ENCODE results near the gene NODAL.
"Not testable (repeated sequence)": the region's sequence is repeated elsewhere in the genome, so short reads cannot be mapped to it uniquely, and the experiment has no call there.

The NODAL gene

DNA sequence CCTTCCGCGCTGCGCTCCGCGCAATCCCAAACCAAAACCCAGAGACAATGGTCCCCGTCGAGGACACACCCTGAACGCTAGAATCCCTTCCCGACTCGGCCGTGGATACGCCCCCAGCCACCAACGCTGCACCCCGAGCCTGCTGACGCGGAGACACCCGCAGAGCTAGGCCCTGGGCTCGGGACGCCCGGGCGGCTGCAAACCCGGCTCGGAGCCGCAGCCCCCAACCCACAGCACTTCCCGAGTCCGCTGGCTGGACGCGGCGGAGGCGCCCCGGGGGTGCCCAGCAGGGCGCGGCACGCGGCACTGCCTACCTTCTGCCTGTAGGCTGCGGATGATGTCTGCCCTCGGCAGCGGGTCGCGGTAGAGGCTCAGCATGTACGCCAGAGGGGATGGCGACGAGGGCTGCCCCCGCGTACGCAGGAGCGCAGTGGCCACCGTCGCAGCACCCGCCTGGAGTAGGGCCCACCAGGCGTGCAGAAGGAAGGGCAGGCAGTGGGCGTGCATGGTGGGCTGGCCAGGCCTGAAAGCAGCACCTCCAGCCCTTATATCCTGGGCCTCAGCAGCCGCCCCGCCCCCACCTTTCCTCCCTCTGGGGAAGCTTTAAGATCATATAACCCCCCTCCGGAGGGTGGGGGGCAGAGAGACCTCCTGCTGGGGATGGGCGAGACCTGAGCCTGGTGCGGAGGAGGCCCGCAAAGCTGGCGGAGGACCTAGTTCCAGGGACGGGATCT, at the start of gene NODAL:
NODAL (minus strand) TSS at position 521 of the 734 bp plus-strand sequence; CDS start at position 507, 14 bp downstream.
- Mint-ChIP-seq H3K27ac (peak within 1 kb of the TSS; percentile 51), H3K36me3 (ENCODE audit: low read depth) (no peaks in the 10 kb centered on the region), H3K9me3 (no peaks in the 10 kb centered on the region), H3K27me3 (ENCODE audit: low read depth, poor library complexity) (peaks cover 81% of the 10 kb centered on the region), H3K4me1 (peaks cover 43% of the 10 kb centered on the region), H3K4me3 (peak within 1 kb of the TSS; percentile 78)
- TF ChIP-seq, protein P1, sequence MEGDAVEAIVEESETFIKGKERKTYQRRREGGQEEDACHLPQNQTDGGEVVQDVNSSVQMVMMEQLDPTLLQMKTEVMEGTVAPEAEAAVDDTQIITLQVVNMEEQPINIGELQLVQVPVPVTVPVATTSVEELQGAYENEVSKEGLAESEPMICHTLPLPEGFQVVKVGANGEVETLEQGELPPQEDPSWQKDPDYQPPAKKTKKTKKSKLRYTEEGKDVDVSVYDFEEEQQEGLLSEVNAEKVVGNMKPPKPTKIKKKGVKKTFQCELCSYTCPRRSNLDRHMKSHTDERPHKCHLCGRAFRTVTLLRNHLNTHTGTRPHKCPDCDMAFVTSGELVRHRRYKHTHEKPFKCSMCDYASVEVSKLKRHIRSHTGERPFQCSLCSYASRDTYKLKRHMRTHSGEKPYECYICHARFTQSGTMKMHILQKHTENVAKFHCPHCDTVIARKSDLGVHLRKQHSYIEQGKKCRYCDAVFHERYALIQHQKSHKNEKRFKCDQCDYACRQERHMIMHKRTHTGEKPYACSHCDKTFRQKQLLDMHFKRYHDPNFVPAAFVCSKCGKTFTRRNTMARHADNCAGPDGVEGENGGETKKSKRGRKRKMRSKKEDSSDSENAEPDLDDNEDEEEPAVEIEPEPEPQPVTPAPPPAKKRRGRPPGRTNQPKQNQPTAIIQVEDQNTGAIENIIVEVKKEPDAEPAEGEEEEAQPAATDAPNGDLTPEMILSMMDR (IDR thresholded peaks at IDR 0.05): no peak
- peak; percentile 51 for DNase-seq

- no peak overlapping the region for H3K4me3 Mint-ChIP-seq
- H3K27ac Mint-ChIP-seq: no peak overlapping the region
- peaks cover under 1% of the 10 kb centered on the region for H3K27me3 Mint-ChIP-seq (ENCODE audit: low read depth, poor library complexity)
- H3K9me3 Mint-ChIP-seq: no peaks in the 10 kb centered on the region
- peaks cover 8% of the 10 kb centered on the region for H3K36me3 Mint-ChIP-seq (ENCODE audit: low read depth)
- H3K4me1 Mint-ChIP-seq: peaks cover 42% of the 10 kb centered on the region
- TF ChIP-seq, protein P1 (IDR thresholded peaks at IDR 0.05): no peak
- DNase-seq: no peak
Observed at GRCh38 chr10:70490142-70490541, 48.7 kb upstream of the NODAL start.

- no peak for DNase-seq
- Mint-ChIP-seq H3K4me1 (peaks cover 25% of the 10 kb centered on the region), H3K27me3 (ENCODE audit: low read depth, poor library complexity) (no peaks in the 10 kb centered on the region), H3K4me3 (no peak overlapping the region), H3K27ac (no peak overlapping the region), H3K36me3 (ENCODE audit: low read depth) (peaks cover 8% of the 10 kb centered on the region), H3K9me3 (no peaks in the 10 kb centered on the region)
- TF ChIP-seq, protein P1 (IDR thresholded peaks at IDR 0.05): no peak
Observed at GRCh38 chr10:70487824-70488223, 46.3 kb upstream of the NODAL start.

GRCh38 chr10:70483872-70484271, 42.4 kb upstream of the NODAL start:
- not testable (repeated sequence) for H3K36me3 Mint-ChIP-seq (ENCODE audit: low read depth); DNase-seq; H3K9me3 Mint-ChIP-seq; H3K27me3 Mint-ChIP-seq (ENCODE audit: low read depth, poor library complexity); H3K27ac Mint-ChIP-seq; H3K4me3 Mint-ChIP-seq
- peaks cover 43% of the 10 kb centered on the region for H3K4me1 Mint-ChIP-seq

- Mint-ChIP-seq H3K4me1 (peaks cover 39% of the 10 kb centered on the region), H3K27me3 (ENCODE audit: low read depth, poor library complexity) (peaks cover 9% of the 10 kb centered on the region), H3K36me3 (ENCODE audit: low read depth) (peaks cover 8% of the 10 kb centered on the region), H3K27ac (no peak overlapping the region), H3K4me3 (no peak overlapping the region), H3K9me3 (no peaks in the 10 kb centered on the region)
- TF ChIP-seq, protein P1 (IDR thresholded peaks at IDR 0.05): no peak
- no peak for DNase-seq
Observed at GRCh38 chr10:70482982-70483760, 41.7 kb upstream of the NODAL start.

- Mint-ChIP-seq H3K9me3 (no peaks in the 10 kb centered on the region), H3K27ac (no peak overlapping the region), H3K27me3 (ENCODE audit: low read depth, poor library complexity) (peaks cover 9% of the 10 kb centered on the region), H3K4me1 (peaks cover 44% of the 10 kb centered on the region), H3K36me3 (ENCODE audit: low read depth) (no peaks in the 10 kb centered on the region), H3K4me3 (no peak overlapping the region)
- DNase-seq: no peak
- TF ChIP-seq, protein P1 (IDR thresholded peaks at IDR 0.05): no peak
Observed at GRCh38 chr10:70481831-70482530, 40.5 kb upstream of the NODAL start.

All from nephron progenitor cell (in vitro differentiated cells).